GM19043 (cell line): ENCODE data around the gene PRTFDC1.
"Not testable (repeated sequence)": the region's sequence is repeated elsewhere in the genome, so short reads cannot be mapped to it uniquely, and the experiment has no call there.

Experiments
- ATAC-seq: cut with Tn5 transposase; IDR thresholded peaks from one replicate; pipeline ENCODE4 v1.9.1; 2021; ENCODE audit warnings: low read depth; ENCODE audit not compliant: unreplicated experiment

Gene PRTFDC1

GRCh38 chr10:24952143-24952706 is at the start of gene PRTFDC1:
Gene PRTFDC1, minus strand, starts transcription at chr10:24952606. Its CDS starts 31 bp downstream, at chr10:24952575.
- peak; percentile 21 for ATAC-seq

GRCh38 chr10:24998044-24998443 is 45.6 kb upstream of the PRTFDC1 start:
- ATAC-seq: no peak

- no peak for ATAC-seq
Observed at GRCh38 chr10:24995072-24995471, 42.7 kb upstream of the PRTFDC1 start.

GRCh38 chr10:24993237-24993958 is 41.0 kb upstream of the PRTFDC1 start:
- ATAC-seq: no peak

- no peak for ATAC-seq
Observed at GRCh38 chr10:24992512-24993133, 40.2 kb upstream of the PRTFDC1 start.

GRCh38 chr10:24991298-24991697 is 38.9 kb upstream of the PRTFDC1 start:
- ATAC-seq: no peak

GRCh38 chr10:24989867-24990266 is 37.5 kb upstream of the PRTFDC1 start:
- ATAC-seq: no peak

- no peak for ATAC-seq
Observed at GRCh38 chr10:24988831-24989640, 36.6 kb upstream of the PRTFDC1 start.

- ATAC-seq: no peak
Observed at GRCh38 chr10:24984906-24985305, 32.5 kb upstream of the PRTFDC1 start.

GRCh38 chr10:24983946-24984345 is 31.5 kb upstream of the PRTFDC1 start:
- no peak for ATAC-seq

GRCh38 chr10:24983130-24983529 is 30.7 kb upstream of the PRTFDC1 start:
- ATAC-seq: no peak

- ATAC-seq: no peak
Observed at GRCh38 chr10:24982319-24983112, 30.1 kb upstream of the PRTFDC1 start.

GRCh38 chr10:24981161-24981710 is 28.8 kb upstream of the PRTFDC1 start:
- no peak for ATAC-seq

- ATAC-seq: no peak
Observed at GRCh38 chr10:24979685-24980084, 27.3 kb upstream of the PRTFDC1 start.

GRCh38 chr10:24974976-24975375 is 22.6 kb upstream of the PRTFDC1 start:
- no peak for ATAC-seq

GRCh38 chr10:24973163-24973562 is 20.8 kb upstream of the PRTFDC1 start:
- no peak for ATAC-seq

- ATAC-seq: no peak
Observed at GRCh38 chr10:24971374-24971773, 19.0 kb upstream of the PRTFDC1 start.

- ATAC-seq: no peak
Observed at GRCh38 chr10:24969841-24970281, 17.5 kb upstream of the PRTFDC1 start.

- not testable (repeated sequence) for ATAC-seq
Observed at GRCh38 chr10:24968951-24969350, 16.5 kb upstream of the PRTFDC1 start.

- ATAC-seq: no peak
Observed at GRCh38 chr10:24968349-24968748, 15.9 kb upstream of the PRTFDC1 start.
